Gastroesophageal sphincter (tissue), 3 donors: ENCODE data around the gene ERAS.

Experiments
- POLR2A ChIP-seq, 2 donors: fragments of 450-650 bp; IDR thresholded peaks; one replicate each; pipeline ENCODE4 v1.6.1; 2017; ENCODE audit warnings: antibody characterized with exemption in 2 of 2, mild to moderate bottlenecking in 2 of 2, moderate library complexity in 1 of 2
- TF ChIP-seq, protein P1 (sequence below), 4 experiments: fragments of 200-600 bp in 2 of 4; fragments of 450-650 bp in 2 of 4; sonication (generic) in 1 of 4; IDR thresholded peaks; one replicate each; pipeline ENCODE4 v1.5.1; 2017 to 2019; ENCODE audit warnings: antibody characterized with exemption in 4 of 4, mild to moderate bottlenecking in 2 of 4, moderate library complexity in 2 of 4

DNA sequence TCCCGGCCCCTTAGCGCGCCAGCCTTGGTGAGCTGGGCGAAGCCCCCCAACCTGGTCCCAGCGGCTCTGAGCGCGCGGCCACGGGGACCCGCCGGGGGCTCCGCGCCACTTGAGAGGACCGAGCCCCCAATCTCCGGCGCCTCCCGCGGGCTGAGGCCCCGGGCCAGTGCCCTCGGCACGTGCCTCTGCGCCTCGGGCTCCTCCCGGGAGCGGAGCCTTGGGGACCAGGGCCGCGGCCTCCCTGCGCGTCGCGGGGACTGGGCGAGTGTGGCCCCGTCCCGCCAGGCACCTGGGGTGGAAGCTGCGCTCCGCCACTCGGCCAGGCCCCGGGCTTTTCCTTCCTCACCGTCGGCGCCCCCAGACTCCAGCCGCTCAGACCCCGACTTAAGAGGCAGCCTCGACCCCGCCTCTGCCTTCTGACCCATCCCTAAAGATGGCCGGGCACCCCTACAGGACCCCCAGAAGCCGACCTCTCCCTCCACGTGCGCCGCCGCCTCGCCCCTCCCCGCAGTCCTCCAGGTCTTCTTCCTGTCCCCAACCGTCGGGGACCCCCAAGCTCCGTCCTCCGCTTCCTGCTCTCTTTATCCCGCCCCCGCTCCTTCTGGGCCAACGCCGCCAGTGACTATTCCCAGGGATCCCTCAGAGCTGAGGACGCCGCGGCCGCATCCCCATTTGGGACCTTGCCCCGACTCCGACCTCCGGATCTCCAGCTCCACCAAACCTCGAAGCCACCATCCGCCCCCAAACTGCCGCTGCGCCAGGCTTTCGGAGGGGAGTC, 752 bp downstream of the ERAS start:
- TF ChIP-seq, protein P1, sequence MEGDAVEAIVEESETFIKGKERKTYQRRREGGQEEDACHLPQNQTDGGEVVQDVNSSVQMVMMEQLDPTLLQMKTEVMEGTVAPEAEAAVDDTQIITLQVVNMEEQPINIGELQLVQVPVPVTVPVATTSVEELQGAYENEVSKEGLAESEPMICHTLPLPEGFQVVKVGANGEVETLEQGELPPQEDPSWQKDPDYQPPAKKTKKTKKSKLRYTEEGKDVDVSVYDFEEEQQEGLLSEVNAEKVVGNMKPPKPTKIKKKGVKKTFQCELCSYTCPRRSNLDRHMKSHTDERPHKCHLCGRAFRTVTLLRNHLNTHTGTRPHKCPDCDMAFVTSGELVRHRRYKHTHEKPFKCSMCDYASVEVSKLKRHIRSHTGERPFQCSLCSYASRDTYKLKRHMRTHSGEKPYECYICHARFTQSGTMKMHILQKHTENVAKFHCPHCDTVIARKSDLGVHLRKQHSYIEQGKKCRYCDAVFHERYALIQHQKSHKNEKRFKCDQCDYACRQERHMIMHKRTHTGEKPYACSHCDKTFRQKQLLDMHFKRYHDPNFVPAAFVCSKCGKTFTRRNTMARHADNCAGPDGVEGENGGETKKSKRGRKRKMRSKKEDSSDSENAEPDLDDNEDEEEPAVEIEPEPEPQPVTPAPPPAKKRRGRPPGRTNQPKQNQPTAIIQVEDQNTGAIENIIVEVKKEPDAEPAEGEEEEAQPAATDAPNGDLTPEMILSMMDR (IDR thresholded peaks at IDR 0.05) = no peak
- no peak for TF ChIP-seq POLR2A (IDR thresholded peaks at IDR 0.05)
